HG03025 (cell line): ENCODE data around the gene CERCAM.
A peak's percentile ranks its signal among the peaks of the same experiment; 100 is the strongest.

Source experiments
- ATAC-seq: cut with Tn5 transposase; IDR thresholded peaks from one replicate; pipeline ENCODE4 v1.9.1; 2021; ENCODE audit warnings: mild to moderate bottlenecking, moderate library complexity; ENCODE audit not compliant: unreplicated experiment, low FRiP score

Gene CERCAM, protein sequence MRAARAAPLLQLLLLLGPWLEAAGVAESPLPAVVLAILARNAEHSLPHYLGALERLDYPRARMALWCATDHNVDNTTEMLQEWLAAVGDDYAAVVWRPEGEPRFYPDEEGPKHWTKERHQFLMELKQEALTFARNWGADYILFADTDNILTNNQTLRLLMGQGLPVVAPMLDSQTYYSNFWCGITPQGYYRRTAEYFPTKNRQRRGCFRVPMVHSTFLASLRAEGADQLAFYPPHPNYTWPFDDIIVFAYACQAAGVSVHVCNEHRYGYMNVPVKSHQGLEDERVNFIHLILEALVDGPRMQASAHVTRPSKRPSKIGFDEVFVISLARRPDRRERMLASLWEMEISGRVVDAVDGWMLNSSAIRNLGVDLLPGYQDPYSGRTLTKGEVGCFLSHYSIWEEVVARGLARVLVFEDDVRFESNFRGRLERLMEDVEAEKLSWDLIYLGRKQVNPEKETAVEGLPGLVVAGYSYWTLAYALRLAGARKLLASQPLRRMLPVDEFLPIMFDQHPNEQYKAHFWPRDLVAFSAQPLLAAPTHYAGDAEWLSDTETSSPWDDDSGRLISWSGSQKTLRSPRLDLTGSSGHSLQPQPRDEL

DNA sequence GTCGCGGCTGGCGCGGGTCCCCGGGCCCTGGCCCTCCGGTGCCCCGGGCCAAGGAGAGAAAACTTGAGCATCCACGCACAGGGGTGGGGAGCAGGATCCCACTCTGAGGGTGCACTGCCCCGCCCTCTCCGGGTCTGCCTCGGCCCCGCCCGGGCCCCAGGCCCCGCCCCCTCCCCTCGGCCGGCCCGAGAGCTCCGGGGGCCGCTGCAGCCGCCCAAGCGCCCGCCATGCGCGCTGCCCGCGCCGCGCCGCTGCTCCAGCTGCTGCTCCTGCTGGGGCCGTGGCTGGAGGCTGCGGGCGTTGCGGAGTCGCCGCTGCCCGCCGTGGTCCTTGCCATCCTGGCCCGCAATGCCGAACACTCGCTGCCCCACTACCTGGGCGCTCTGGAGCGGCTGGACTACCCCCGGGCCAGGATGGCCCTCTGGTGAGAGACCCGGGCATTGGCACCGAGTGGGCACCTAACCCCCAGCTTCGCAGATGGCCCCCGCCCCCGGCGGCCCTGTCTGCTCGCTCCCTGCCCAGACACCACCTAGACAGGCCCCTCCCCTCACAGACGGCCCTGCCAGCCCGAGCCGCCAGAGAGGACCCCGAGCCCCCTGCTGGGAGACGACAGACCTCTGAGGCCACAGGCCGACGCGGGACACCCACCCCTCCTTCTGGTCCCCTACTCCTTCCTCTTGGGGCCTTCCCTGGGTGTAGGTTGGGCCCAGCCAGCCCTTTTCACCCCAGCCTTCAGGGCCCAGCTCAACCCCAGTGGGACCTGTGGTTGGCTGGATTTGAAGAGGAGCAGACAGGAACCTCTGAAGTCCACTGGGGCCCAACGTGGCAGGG, at the start of gene CERCAM:
CERCAM (plus strand) TSS at position 207 of the 831 bp plus-strand sequence; CDS start at position 228, 21 bp downstream.
- peak; percentile 61 for ATAC-seq

DNA sequence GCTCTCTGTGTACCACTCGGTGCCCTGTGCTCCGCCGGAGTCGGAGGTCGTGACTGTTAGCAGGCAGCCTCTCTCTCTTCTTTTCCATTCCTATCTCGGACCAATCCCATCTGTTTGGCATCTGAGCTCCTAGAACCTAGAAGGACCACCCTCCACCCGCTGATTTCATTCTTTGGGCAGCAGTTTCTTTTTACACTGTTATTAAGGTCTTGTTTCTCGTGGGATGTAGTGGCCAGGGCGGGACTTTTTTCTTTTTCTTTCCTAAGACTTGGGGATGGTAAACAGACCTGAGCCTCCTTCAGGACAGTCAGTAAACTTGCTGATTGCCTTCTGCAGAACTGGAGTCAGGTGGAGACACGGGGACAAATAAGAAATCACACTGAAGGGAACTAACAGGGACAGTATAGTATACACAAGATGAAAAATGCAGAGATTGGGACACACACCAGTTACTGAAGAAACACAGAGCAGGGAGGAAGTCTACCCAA, 49.0 kb upstream of the CERCAM start:
- ATAC-seq: peak; percentile 30

DNA sequence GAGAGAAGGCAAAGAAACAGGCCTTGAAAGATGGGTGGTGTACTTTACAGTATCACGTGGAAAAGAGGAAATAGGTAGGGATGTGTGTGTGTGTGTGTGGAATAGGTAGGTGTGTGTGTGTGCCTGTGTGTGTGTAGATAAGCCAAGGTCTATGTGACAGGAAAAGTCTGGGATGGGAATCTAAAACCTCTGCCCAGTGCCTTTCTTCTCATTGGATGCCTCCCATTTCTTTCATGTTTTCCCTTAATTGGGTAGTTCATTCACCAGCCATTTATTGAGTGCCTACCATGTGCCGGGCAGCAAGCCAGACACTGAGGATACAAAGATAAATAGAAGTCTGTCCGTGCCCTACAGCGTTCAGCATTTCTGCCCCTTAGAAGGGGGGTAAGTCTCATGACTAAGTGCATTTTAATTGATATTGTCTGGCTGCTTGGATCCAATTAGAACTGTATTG, 48.4 kb upstream of the CERCAM start:
- no peak for ATAC-seq

DNA sequence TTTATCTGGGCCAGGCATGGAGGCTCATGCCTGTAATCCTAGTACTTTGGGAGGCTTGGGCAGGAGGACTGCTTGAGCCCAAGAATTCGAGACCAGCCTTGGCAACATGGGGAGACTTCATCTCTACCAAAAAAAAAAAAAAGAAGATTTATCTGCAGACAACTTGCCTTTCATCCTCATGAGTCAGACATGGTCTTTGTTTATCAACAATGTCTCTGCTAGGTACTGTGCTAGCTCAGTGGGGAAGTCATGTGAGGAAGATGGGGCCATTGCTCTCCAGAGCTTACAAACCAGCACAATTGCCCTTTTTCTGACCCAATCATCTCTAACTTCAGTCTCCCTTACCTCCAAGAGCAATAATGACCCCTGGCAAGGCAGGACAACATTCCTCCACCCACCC, 47.9 kb upstream of the CERCAM start:
- no peak for ATAC-seq

DNA sequence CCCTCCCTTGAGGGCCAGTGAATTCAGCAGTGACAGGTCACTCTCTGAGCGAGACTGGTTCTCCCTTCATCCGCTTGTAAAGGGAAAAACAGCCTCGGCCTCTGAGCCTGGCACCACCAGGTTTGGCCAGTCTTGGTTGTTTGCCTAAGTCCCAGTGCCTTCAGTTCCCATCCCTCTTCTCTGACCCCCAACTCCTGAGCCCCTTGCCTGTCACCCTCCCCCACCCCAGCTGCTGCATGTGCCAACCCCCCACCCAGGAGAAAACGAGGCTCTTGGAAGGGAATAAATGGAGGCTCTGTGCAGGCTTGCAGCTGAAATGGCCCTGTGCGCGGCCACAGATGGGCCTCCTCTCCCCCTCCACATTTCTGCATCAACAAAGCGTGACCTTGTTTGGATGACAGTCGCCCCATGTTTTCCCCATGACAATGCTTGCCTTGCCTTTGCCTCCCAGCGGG, 46.4 kb upstream of the CERCAM start:
- no peak for ATAC-seq

DNA sequence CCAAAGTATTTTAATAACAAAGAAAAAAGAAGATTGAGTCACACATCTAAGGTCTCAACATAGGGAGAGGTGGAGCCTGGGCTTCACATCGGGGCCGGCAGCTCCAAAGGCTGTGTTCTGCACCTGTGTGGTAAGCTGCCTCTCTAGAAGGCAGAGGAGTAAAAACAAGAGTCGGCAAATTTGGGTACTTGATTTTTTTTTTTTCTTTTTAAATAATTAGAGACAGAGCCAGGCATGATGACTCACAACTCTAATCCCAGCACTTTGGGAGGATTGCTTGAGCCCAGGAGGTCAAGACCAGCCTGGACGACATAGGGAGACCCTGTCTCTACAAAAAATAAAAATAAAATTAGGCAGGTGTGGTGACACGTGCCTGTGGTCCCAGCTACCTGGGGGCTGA, 44.8 kb upstream of the CERCAM start:
- no peak for ATAC-seq

DNA sequence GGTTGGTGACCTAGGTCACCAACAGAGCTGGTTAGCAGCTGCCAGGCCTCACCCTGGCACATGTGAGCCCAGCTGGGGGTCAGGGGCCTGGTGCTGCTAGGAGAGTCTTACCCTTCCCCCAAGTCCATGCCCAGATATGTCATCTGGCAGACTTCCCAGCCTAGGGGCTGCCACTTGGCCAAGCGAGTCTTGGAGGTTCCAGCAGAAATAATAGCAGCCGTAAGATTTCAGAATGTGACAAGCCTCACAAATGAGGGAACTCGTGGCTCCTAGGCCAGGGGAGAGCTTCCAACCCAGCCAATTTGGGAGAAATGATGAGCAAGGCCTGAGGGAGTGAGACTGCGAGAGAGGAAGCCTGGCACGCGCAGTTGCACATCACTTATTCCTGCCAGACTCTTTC, 38.4 kb upstream of the CERCAM start:
- no peak for ATAC-seq

DNA sequence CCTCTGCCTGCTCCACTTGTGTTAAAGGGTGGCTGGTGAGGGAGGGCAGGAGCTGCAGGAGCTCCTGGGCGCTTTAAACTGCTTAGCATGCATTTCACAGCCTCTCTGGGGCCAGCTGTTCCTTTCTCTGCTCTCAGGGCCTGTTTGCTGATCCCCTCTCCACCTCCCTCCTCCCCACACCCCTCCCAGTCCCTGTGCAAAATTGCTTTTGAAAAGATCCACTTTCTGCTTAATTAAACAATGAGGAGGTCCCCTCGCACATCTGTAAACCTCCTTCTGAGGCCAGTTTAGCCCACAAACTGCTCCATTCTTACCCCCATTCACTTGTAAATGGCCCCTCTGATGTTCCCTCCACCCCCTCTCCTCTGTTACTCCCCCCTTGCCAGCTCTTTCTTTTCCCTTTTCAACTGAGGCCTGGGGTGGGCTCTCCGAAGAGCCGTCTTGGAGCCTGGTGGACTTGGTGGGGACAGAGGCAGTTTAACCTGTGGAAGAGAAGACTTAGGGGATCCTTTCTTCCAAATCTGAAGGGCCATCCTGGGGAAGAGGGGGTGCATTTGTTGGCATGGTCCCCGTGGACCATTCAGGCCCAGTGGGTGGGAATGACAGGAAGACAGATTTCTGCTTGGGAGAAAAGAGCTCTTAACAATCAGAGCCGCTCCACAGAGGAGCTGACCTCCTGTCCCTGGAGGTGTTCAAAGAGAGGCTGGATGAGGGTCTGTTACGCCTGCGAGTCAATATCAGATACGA, 37.5 kb upstream of the CERCAM start:
- no peak for ATAC-seq

DNA sequence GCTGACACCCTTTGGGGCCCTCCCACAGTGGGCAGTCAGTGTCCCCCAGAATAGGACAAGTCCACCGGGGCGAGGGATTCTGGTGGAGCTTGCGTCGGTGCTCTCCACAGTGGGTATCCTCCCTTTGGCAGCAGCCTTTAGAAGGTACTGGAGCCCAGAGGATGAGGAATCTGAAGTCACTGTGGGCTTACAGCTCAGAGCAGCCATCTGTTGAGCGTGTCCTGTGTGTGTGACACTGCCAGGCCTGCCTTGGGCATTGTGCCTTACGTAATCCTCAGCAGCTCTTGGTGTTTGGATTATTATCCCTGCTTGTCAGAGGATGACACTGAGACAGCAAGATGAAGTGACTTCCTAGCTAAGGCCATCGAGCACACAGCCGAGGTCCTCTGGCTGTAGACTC, 36.9 kb upstream of the CERCAM start:
- no peak for ATAC-seq

DNA sequence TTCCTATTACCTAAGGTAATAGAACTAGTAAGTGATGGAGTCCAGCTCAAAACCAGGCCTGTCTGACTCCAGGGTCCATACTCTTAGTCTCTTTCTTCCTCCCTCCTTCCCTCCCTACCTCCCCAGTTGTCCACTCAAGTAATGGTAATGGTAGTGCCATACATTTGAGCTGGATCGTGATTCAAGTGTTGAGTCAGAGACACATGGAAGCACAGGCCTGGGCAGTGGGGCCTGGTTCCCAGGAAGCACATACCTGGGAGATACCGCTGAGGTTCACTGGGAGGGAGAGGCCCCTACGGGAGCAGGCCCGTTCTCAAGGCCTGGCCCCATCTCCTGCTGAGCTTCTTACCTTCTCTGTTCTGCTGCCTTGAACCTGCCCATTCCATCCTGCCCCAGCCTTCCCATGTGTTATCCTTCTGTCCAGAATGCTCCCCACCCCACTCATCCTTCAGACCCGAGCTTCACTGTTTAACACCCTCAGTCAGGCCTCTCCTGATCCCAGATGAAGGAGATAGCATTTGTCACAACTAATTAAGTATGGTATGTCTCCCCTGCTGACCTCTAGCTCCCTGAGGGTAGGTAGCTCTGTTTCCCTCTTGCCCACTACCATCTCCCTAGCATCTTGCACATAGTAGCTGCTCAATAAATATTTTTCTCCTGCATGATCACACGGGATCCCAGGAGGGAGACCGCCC, 35.7 kb upstream of the CERCAM start:
- ATAC-seq: no peak

DNA sequence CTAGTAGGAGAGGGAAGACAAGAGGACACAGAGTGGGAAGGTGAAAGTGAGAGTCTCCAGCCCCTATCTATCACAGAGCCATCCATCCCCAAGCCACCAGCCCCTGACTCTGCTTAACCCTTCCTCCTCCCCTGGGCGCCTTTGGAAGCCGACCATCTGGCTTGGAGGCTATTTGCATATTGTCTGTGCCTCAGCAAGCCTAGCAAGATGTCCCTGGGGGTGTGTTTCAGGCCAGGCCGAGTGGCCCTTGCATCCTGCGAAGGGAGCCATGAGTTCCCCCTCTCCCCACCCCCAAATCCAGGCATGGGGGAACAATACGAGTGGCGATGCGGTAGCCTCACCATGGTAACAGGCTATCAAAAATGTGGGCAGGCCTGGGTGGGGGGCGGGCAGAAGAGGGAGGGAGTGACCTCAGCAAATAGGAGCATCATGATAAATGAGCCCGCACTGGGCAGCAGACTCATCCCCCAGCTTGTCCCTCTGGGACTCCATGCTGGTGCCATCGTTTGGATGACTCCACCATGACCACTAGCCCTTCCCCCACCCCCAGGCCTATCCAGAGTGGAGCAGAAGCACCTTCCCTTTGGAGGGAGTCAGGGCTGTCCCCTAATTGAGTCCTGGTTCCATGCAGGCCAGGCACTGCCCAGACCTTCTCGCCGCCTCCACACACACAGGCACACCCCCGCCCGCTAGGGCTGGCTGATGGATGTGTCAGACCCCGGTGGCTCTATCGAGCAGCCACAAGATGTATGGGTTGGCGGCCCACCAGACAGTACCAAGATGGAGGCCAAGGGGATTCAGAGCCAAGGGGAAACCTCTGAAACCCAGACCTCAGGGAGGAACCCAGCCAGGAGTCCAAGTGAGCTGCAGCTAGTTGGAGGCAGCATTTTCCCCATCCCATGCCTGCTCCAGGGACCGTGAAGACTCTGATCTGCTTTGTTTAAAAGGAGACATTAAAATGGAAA, 34.9 kb upstream of the CERCAM start:
- no peak for ATAC-seq

DNA sequence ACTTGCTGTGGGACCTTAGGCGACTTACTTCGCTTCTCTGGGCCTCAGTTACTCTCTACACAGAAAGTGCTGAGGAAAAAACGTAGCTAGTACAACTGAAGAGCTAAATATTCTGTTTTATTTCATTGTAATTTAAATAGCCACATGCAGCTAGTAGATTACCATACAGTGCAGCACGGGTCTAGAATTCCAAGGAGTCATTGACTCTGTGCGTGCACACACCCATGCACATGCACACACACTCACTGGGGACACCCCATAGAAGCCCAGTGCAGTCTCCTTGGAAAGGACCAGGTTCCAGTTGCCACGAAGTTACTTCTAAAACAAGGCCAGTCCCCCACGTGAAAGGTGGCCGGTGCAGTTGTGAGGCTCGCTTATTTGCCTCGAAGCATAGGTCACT, 32.5 kb upstream of the CERCAM start:
- no peak for ATAC-seq

DNA sequence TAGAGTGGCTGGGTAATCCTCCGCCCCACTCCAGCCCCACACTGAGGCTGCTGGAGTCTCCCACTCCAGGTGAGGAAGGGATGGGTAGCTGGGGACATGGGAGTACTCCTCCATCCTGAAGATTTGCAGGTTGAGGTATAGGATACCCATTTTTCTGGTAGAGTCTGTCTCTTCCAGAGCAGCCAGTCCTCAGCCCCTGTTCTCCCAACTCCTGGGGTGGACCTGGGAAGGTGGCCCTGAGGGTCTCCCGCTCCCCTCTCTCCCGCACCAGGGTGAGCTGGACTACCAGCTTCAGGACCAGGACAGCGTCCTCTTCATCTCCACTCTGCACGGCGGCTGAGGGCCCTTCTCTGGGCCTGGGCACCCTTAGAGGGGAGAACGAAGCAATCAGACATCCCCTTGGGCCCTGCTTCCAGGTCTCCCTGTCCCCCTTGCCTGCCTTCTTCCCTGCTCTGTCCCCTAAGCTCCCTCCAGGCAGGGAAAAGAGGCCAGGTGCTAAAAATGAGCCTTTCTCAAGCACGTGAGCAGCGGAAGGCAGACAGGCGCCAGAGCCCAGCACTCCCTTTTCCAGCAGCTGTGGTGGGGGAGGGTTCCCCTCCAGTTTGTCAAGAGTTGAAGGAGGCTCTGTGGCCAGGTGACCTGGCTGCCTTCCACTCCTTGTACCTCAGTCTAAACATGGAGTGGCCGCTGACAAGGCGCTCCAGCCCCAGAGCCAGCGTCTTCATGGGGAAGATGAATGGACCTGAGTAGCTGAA, 31.1 kb upstream of the CERCAM start:
- ATAC-seq: no peak

DNA sequence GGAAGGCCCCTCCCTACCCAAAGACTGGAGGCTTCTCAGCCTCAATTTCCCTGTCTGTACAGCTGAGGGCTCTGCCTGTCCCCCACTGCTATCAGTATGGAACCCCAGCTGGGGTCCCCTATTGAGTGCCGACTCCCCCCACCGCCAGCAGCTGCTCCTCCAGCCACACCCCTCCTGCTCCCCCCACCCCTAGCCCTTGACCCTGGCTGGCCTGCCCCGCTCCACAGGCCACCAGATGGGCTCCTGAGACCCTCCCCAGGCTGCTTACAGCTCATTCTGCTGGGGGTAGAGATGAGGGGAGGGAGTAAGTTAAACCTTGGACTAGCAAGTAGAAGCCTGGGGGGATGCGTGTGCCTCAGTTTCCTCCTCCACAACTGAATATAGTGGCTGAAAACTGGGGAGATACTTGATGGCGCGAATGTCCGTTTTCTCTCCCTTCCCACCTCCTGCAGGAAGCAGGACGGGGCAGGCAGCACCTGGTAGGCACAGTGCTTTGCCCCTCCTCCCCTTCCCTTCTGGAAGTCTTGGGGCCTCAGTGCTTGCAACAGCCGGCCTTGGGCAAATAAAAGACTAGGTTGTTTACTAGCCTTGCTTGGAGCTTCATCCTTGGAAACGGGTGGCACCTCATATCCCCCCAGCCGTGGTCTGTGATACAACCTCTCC, 30.4 kb upstream of the CERCAM start:
- ATAC-seq: no peak

DNA sequence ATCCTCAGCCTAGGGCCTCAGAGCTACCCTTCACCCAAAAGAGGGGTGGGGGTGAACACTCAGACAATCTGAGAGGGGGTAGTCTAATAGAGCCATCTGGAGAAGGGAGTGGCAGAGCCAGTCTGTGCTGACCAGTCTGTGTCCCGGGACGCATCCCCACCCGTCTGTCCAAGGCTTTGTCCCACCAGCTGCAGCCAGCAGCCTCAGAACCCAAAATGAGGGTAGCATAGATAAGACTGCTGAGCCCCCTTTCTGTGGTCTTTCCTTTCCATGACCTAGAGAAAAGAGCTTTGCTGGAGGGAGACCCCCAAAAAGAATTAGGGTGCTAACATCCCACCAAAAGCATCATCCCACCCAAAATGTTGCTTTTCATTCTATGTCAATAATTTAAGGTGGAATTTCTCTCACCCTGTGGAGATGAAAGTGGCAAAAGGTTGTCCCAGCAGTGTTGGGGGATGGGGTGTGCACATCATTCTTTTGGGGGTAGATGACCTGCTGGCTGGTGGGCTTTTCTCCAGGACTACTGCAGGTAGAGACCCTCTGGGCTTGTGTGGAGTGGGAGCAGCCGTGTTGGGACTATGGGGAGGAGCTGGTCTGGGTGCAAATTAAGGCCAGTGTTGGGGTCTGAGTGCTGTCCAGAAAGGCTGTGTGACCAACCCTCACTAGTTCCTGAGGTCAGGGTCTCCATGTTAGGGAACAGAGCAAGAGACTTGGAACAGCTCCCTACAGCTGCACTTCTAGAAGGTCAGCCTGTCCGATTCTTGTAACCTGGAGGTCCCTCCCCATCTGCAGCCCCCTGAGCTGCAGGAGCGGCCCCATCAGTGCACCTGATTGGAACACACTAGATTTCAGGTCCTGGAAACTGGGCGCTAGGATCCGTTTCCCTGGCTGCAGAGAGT, 29.6 kb upstream of the CERCAM start:
- no peak for ATAC-seq

DNA sequence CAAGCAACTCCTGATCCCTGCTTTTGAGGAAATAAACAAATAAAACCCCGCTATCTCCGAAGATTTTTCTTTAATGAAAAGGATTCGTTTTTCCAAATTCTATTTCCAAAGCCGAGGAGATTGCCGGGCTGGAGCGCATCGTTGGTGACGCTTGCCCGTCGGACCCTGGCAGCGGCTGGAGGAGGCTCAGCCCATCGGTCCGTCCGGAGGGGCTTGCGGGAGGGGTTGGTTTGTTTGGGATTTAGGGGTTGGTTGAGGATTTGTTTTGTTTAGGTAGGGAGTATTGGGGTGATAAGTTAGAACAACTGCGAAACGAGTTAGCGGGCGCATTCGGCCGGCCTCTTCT, 28.7 kb upstream of the CERCAM start:
- no peak for ATAC-seq
